ENCODE results near the gene EPB41L4B. TPM values are rescaled to one million over a fixed set of nuclear protein-coding genes. Genes with fewer than 3 reads are reported as not detected.

Gene EPB41L4B
- total and polyA plus RNA-seq, 2 of the 13 experiments (the other 11 are each of a cell fraction or from before 2014, with no cell fraction given), result 17.6 to 22.1 TPM

- CTCF ChIA-PET (ENCODE audit: low intra/inter-chr PET ratio, low total read pairs), result no interaction called here
- intact Hi-C loops (cut with micrococcal nuclease; ENCODE audit: unreplicated experiment), result loop anchor here (5.0 kb wide), 2 partner anchors 59 to 111 kb away; partner anchors contain the start of gene CTNNAL1
- no peaks in the 10 kb centered on the region for H3K36me3 ChIP-seq (replicated peaks in 1 of 2; ENCODE audit: control insufficient read depth in 1 of 2, insufficient read depth in 2 of 2, low read length in 2 of 2)
- peaks cover 69% of the 10 kb centered on the region for H3K4me1 ChIP-seq (ENCODE audit: insufficient read depth, low read length)
- peak overlapping the region; percentile 47 to 55 (median 53) for H3K4me3 ChIP-seq (replicated peaks in 1 of 3; ENCODE audit: insufficient read depth in 1 of 3, low read depth in 2 of 3, low read length in 3 of 3)
- DNase-seq (ENCODE audit: low spot score) (peak; percentile 60), ATAC-seq (peak; percentile 4; the same call in 2 of the 3 replicates), FAIRE-seq (peak; percentile 64)
- peak overlapping the region; percentile 25 for H3K9ac ChIP-seq (ENCODE audit: insufficient read depth, low read depth, low read length)
- no peaks in the 10 kb centered on the region for H3K27me3 ChIP-seq (ENCODE audit: control insufficient read depth in 1 of 2, insufficient read depth in 2 of 2, low read length in 2 of 2)
- in situ Hi-C loops (cut with HindIII; ENCODE audit: extremely low pct_ligation_motif_present, low pct_unique_long_range_greater_than_20kb), result no loop called here
- H4K20me1 ChIP-seq (ENCODE audit: insufficient read depth, low read length), result peaks cover 9% of the 10 kb centered on the region
- POLR2A ChIA-PET, result interaction anchor here (0.7 to 1.2 kb wide), 2 partner anchors 12 to 13 kb away, joined by 3 to 4 read pairs; no protein-coding TSS in a partner anchor
- peak overlapping the region; percentile 90 for H2AFZ ChIP-seq (ENCODE audit: low read length)
- H3K4me2 ChIP-seq (ENCODE audit: low read depth, low read length), result peak overlapping the region; percentile 95
- no peaks in the 10 kb centered on the region for H3K9me3 ChIP-seq (ENCODE audit: low read length)
- H3K27ac ChIP-seq (ENCODE audit: extremely low read length, insufficient read depth, low read length), result peak overlapping the region; percentile 64
- peaks cover 17% of the 10 kb centered on the region for H3K79me2 ChIP-seq (ENCODE audit: insufficient read depth, low read length)
- BruUV-seq (replicated peaks), result no TSS peak
- 7% methylated on average over 12 of the region's 12 CpGs for WGBS (ENCODE audit: low lambda C conversion rate)
- TF ChIP-seq MBD4 (IDR thresholded peaks at IDR 0.05; ENCODE audit: borderline replicate concordance, low read length), result no peak
- 0 out of 2 replicates have a peak, but pooled peaks have one; percentile 17 for TF ChIP-seq NCOA2 (CRISPR knock-in tag; IDR thresholded peaks at IDR 0.05)
- TF ChIP-seq ZNF644 (CRISPR knock-in tag; IDR thresholded peaks at IDR 0.05; ENCODE audit: low read depth), result peak; percentile 82
- TF ChIP-seq KDM6A (CRISPR knock-in tag; IDR thresholded peaks at IDR 0.05; ENCODE audit: low read depth), result no peak
- TF ChIP-seq MLXIP (CRISPR knock-in tag; IDR thresholded peaks at IDR 0.05; ENCODE audit: borderline replicate concordance), result no peak
- TF ChIP-seq EED (CRISPR knock-in tag; IDR thresholded peaks at IDR 0.05), result no peak
- no peak for TF ChIP-seq ZNF570 (CRISPR knock-in tag; IDR thresholded peaks at IDR 0.05; ENCODE audit: borderline replicate concordance)
- no peak for TF ChIP-seq CHD2 (IDR thresholded peaks at IDR 0.05; ENCODE audit: low read depth, low read length)
- no peak for TF ChIP-seq ZNF441 (CRISPR knock-in tag; IDR thresholded peaks at IDR 0.05; ENCODE audit: borderline replicate concordance)
- TF ChIP-seq TRIM22 (IDR thresholded peaks at IDR 0.05), result no peak
- no peak for TF ChIP-seq MLLT10 (CRISPR knock-in tag; IDR thresholded peaks at IDR 0.05)
- no peak for TF ChIP-seq GPN1 (CRISPR knock-in tag; IDR thresholded peaks at IDR 0.05; ENCODE audit: borderline replicate concordance)
- no peak for TF ChIP-seq IRF9 (CRISPR knock-in tag; IDR thresholded peaks at IDR 0.05; ENCODE audit: borderline replicate concordance)
- no peak for TF ChIP-seq ZNF496 (CRISPR knock-in tag; IDR thresholded peaks at IDR 0.05; ENCODE audit: insufficient replicate concordance)
- TF ChIP-seq NFYC (CRISPR knock-in tag; IDR thresholded peaks at IDR 0.05), result no peak
- no peak for TF ChIP-seq HOXA7 (CRISPR knock-in tag; IDR thresholded peaks at IDR 0.05)
- TF ChIP-seq ZNF816 (CRISPR knock-in tag; IDR thresholded peaks at IDR 0.05; ENCODE audit: borderline replicate concordance), result no peak
- TF ChIP-seq ZBTB21 (CRISPR knock-in tag; IDR thresholded peaks at IDR 0.05), result no peak
- TF ChIP-seq MEIS1 (CRISPR knock-in tag; IDR thresholded peaks at IDR 0.05; ENCODE audit: borderline replicate concordance), result no peak
- TF ChIP-seq MED1 (CRISPR knock-in tag; IDR thresholded peaks at IDR 0.05), result no peak
Observed at GRCh38 chr9:109122726-109123621, 197.9 kb downstream of the EPB41L4B start.

Data from HepG2 (cell line).